ENCODE data around the gene SOD2.

GRCh38 chr6:159715605-159716004 lies 22.6 kb upstream of the SOD2 start:
- TF ChIP-seq CTCF (IDR thresholded peaks at IDR 0.05) (no peak), ZFX (IDR thresholded peaks at IDR 0.05; ENCODE audit: borderline replicate concordance) (no peak)

Data from 22Rv1 (cell line).